ENCODE measurements around the gene PKD2L1.

The PKD2L1 gene

GRCh38 chr10:100371482-100372027 lies 41.5 kb upstream of the PKD2L1 start:
- TF ChIP-seq, protein P1, sequence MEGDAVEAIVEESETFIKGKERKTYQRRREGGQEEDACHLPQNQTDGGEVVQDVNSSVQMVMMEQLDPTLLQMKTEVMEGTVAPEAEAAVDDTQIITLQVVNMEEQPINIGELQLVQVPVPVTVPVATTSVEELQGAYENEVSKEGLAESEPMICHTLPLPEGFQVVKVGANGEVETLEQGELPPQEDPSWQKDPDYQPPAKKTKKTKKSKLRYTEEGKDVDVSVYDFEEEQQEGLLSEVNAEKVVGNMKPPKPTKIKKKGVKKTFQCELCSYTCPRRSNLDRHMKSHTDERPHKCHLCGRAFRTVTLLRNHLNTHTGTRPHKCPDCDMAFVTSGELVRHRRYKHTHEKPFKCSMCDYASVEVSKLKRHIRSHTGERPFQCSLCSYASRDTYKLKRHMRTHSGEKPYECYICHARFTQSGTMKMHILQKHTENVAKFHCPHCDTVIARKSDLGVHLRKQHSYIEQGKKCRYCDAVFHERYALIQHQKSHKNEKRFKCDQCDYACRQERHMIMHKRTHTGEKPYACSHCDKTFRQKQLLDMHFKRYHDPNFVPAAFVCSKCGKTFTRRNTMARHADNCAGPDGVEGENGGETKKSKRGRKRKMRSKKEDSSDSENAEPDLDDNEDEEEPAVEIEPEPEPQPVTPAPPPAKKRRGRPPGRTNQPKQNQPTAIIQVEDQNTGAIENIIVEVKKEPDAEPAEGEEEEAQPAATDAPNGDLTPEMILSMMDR (IDR thresholded peaks at IDR 0.05; ENCODE audit: low read depth, low read length): no peak
- no peak overlapping the region for H3K4me3 ChIP-seq (ENCODE audit: low read depth, low read length)

GRCh38 chr10:100370714-100371481 lies 40.9 kb upstream of the PKD2L1 start:
- H3K4me3 ChIP-seq (ENCODE audit: low read depth, low read length): no peak overlapping the region
- TF ChIP-seq, protein P1 (IDR thresholded peaks at IDR 0.05; ENCODE audit: low read depth, low read length): no peak

- no peak overlapping the region for H3K4me3 ChIP-seq (ENCODE audit: low read depth, low read length)
- TF ChIP-seq, protein P1 (IDR thresholded peaks at IDR 0.05; ENCODE audit: low read depth, low read length): no peak
Measured at GRCh38 chr10:100368721-100369120, 38.7 kb upstream of the PKD2L1 start.

GRCh38 chr10:100364735-100365391 lies 34.8 kb upstream of the PKD2L1 start:
- H3K4me3 ChIP-seq (ENCODE audit: low read depth, low read length): no peak overlapping the region
- TF ChIP-seq, protein P1 (IDR thresholded peaks at IDR 0.05; ENCODE audit: low read depth, low read length): no peak

DNA sequence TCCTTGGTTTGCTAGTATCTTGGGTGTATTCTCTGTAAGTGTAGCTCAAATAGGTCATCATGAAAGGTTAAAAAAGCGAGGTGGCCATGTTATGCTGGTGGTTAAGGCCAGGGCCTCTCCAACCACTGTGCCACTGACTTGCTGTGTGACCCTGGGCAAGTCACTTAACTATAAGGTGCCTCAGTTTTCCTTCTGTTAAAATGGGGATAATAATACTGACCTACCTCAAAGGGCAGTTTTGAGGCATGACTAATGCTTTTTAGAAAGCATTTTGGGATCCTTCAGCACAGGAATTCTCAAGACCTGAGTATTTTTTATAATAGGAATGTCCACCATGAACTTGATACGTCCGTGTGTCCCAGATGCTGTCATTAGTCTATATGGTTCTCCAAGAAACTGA lies 34.1 kb upstream of the PKD2L1 start:
- H3K4me3 ChIP-seq (ENCODE audit: low read depth, low read length): no peak overlapping the region
- TF ChIP-seq, protein P1 (IDR thresholded peaks at IDR 0.05; ENCODE audit: low read depth, low read length): no peak

DNA sequence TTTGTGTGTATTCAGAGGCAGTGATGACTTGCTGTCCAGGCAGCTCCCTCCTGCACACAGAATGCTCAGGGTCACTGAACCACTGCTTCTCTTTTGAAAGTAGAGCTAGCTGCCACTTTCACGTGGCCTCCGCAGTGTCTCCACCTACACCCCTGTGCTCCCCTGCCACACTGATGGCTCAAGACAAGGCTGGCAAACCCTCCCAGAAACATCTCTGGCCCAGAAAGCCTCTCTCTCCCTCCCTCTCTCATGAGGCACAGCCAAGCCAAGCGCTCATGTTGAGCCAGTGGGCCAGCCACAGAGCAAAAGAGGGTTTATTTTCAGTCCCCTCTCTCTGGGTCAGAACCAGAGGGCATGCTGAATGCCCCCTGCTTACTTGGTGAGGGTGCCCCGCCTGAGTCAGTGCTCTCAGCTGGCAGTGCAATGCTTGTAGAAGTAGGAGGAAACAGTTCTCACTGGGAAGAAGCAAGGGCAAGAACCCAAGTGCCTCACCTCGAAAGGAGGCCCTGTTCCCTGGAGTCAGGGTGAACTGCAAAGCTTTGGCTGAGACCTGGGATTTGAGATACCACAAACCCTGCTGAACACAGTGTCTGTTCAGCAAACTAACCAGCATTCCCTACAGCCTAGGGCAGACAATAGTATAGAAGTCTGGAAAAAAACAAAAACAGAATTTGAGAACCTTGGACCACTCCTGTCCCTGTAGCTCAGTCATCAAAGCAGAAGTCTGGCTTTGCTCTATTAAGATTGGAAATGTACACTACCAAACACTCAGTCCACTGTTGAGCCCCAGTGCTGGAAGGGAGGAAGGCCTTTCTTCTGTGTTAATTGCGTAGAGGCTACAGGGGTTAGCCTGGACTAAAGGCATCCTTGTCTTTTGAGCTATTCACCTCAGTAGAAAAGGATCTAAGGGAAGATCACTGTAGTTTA lies 32.8 kb upstream of the PKD2L1 start:
- H3K4me3 ChIP-seq (ENCODE audit: low read depth, low read length): no peak overlapping the region
- TF ChIP-seq, protein P1 (IDR thresholded peaks at IDR 0.05; ENCODE audit: low read depth, low read length): no peak

Measured in WI38 (cell line).